ENCODE results near the gene LRRTM1. TPM values are rescaled to one million over a fixed set of nuclear protein-coding genes. Genes with fewer than 3 reads are reported as not detected.

The LRRTM1 gene
- total and polyA plus RNA-seq, 2 of the 4 experiments (the other 2 are of a cell fraction): not detected

- H3K4me3 ChIP-seq (ENCODE audit: insufficient read depth, low read depth, low read length): no peak overlapping the region
- H3K9me3 ChIP-seq (ENCODE audit: control insufficient read depth, insufficient read depth, low read length): no peaks in the 10 kb centered on the region
- H3K27ac ChIP-seq (ENCODE audit: insufficient read depth, low read length): no peak overlapping the region
- no peaks in the 10 kb centered on the region for H3K9me1 ChIP-seq (ENCODE audit: insufficient read depth, low read length)
- DNase-seq (no peak), ATAC-seq (ENCODE audit: low read depth) (no peak)
- no peak overlapping the region for H3K14ac ChIP-seq (replicated peaks; ENCODE audit: low read depth, low read length)
- CTCF ChIA-PET: interaction anchor here (0.7 kb wide), 1 partner anchor 171 kb away, joined by 3 read pairs; no protein-coding TSS in a partner anchor
- BruUV-seq (replicated peaks): no TSS peak
- POLR2A ChIA-PET (ENCODE audit: unreplicated experiment): no interaction called here
- no peak overlapping the region for H2AK9ac ChIP-seq (replicated peaks; ENCODE audit: low read depth, low read length, poor library complexity)
- H3K23ac ChIP-seq (ENCODE audit: low read depth, low read length): no peak overlapping the region
- dilution Hi-C loops (cut with HindIII; ENCODE audit: low sequenced_read_pairs, unreplicated experiment): no loop called here
- no peaks in the 10 kb centered on the region for H4K20me1 ChIP-seq (ENCODE audit: insufficient read depth, low read length)
- H2BK120ac ChIP-seq (ENCODE audit: low read depth, low read length): no peak overlapping the region
- in situ Hi-C loops (cut with MboI; ENCODE audit: low sequenced_read_pairs): no loop called here
- no peak overlapping the region for H2AK5ac ChIP-seq (ENCODE audit: low read depth, low read length)
- no peak overlapping the region for H3K4me2 ChIP-seq (ENCODE audit: low read depth, low read length)
- H4K8ac ChIP-seq (ENCODE audit: low read depth in 2 of 2, low read length in 2 of 2): no peak overlapping the region
- no peak overlapping the region for H2BK15ac ChIP-seq (ENCODE audit: low read depth, low read length)
- no peak overlapping the region for H3K4ac ChIP-seq (ENCODE audit: low read depth, low read length)
- 67% methylated on average over 1 of the region's 5 CpGs; no CpG with 5 or more reads in 1 of the 2 experiments for WGBS, 2 experiments (ENCODE audit: extremely low coverage in 2 of 2, insufficient read length in 1 of 2)
- H2AFZ ChIP-seq (replicated peaks; ENCODE audit: low read length, poor library complexity): no peak overlapping the region
- no peak overlapping the region for H2BK5ac ChIP-seq (ENCODE audit: low read depth, low read length, poor library complexity, severe bottlenecking)
- no peaks in the 10 kb centered on the region for H3K27me3 ChIP-seq (ENCODE audit: control insufficient read depth, insufficient read depth, low read length)
- intact Hi-C loops (cut with micrococcal nuclease): loop anchor here (10.0 kb wide), 1 partner anchor 236 kb away; no protein-coding TSS in a partner anchor
- H3K79me1 ChIP-seq (ENCODE audit: low read depth in 1 of 2, low read length in 2 of 2): no peaks in the 10 kb centered on the region
- no peaks in the 10 kb centered on the region for H3K4me1 ChIP-seq (ENCODE audit: control insufficient read depth, insufficient read depth, low read length)
- no peak for TF ChIP-seq MAZ (IDR thresholded peaks at IDR 0.05; ENCODE audit: borderline replicate concordance, low read depth, low read length)
- TF ChIP-seq CTCF (conservative IDR thresholded peaks at IDR 0.05; ENCODE audit: low read depth, low read length): no peak
- no peak overlapping the region for H2BK20ac ChIP-seq (ENCODE audit: low read depth, low read length)
- H3K9ac ChIP-seq (ENCODE audit: low read depth, low read length): no peak overlapping the region
- H4K5ac ChIP-seq (ENCODE audit: low read depth, low read length): no peak overlapping the region
- H3K18ac ChIP-seq (ENCODE audit: low read depth, low read length): no peak overlapping the region
- no peak overlapping the region for H3K56ac ChIP-seq (ENCODE audit: extremely low read depth, insufficient read depth, low read length)
- no peak overlapping the region for H4K91ac ChIP-seq (ENCODE audit: insufficient read depth, low read depth, low read length)
- H3K36me3 ChIP-seq (ENCODE audit: control insufficient read depth, insufficient read depth, low read length): no peaks in the 10 kb centered on the region
Observed at GRCh38 chr2:80258341-80258740, 46.2 kb downstream of the LRRTM1 start.

Measured in IMR-90 (cell line).